DND-41 (cell line): ENCODE results near the gene GPR137B.

Source experiments
- EZH2 ChIP-seq: IDR thresholded peaks from 3 replicates; pipeline ENCODE4 v1.6.1; 2012; ENCODE audit warnings: borderline replicate concordance, low read depth, mild to moderate bottlenecking, moderate library complexity, low read length, inconsistent platforms; ENCODE audit not compliant: severe bottlenecking
- TF ChIP-seq, protein P1 (sequence below): IDR thresholded peaks from 2 replicates; pipeline ENCODE4 v1.5.1; 2012; ENCODE audit warnings: borderline replicate concordance, low read length, moderate library complexity, mild to moderate bottlenecking; ENCODE audit not compliant: poor library complexity, severe bottlenecking; ENCODE audit errors: extremely low read depth

DNA sequence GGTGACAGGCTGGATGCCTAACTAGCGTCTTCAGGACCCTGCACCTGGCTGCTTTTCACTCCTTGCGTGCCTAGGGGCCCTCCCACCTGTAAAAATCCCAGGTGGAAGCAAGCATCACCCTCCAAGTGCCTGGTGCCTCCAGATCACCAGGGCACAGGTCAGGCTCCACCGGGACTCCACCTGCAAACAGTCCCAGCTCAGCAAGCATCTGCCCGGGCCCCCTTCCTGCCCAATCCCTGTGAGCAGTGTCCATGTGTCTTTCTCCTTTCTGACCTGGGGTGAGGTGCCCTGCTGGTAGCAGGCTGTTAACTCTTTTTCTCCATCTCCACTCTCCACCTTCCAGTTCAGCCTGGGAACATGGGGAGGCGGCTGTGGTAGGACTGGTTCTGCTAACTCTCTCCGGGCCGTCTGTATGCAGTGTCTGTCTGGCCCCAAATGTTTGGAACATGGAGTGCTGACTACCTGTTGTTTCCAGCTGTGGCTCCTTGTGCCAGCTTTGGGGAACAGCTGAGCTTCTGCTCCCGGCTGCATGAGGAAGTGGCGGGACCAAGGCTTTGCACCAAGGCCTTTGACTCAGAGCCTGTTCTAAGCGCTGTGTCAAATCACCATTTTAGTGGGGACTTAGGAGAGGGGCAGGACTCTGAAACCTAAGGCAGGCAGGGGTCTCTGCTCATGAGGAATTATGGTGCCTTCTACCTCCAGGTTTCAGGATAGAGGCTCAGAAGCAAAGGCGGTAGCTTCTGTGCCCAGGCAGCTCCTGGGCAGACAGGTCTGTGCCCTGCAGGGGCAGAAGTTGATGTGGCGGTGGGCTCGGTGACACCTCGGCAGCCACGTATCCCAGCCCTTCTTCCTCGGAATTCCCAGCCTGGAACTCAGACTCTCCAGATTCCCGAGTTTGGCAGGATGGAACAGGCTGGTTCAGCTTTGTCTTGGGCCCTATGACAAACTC lies 5.5 kb downstream of the GPR137B start:
- TF ChIP-seq, protein P1, sequence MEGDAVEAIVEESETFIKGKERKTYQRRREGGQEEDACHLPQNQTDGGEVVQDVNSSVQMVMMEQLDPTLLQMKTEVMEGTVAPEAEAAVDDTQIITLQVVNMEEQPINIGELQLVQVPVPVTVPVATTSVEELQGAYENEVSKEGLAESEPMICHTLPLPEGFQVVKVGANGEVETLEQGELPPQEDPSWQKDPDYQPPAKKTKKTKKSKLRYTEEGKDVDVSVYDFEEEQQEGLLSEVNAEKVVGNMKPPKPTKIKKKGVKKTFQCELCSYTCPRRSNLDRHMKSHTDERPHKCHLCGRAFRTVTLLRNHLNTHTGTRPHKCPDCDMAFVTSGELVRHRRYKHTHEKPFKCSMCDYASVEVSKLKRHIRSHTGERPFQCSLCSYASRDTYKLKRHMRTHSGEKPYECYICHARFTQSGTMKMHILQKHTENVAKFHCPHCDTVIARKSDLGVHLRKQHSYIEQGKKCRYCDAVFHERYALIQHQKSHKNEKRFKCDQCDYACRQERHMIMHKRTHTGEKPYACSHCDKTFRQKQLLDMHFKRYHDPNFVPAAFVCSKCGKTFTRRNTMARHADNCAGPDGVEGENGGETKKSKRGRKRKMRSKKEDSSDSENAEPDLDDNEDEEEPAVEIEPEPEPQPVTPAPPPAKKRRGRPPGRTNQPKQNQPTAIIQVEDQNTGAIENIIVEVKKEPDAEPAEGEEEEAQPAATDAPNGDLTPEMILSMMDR = no peak
- TF ChIP-seq EZH2 = no peak
